GM21717 (cell line): ENCODE data around the gene SPRED3.

ENCODE experiments used
- ATAC-seq: cut with Tn5 transposase; IDR thresholded peaks from one replicate; pipeline ENCODE4 v1.9.1; 2021; ENCODE audit warnings: mild to moderate bottlenecking, moderate library complexity; ENCODE audit not compliant: unreplicated experiment

The SPRED3 gene

GRCh38 chr19:38443458-38443999 is 55.0 kb downstream of the SPRED3 start:
- ATAC-seq: no peak

DNA sequence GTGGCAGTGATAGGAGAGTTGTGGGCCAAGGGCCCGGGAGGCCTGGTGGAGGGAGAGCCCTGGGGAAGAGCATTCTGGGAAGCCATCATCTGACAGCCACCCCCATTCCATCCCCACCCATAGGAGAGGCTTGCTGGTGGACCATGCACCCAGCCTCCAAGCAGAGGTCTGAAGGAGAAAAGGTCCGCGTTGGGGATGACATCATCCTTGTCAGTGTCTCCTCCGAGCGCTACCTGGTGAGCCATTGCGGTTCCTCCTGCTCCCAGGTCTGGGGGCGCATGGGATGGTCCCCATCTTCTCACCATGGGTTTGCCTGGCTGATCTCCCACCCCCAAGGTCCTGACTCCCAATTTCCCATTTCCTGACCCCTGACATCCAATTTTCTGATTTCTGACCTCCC is 55.5 kb downstream of the SPRED3 start:
- ATAC-seq: no peak

GRCh38 chr19:38445362-38445761 is 56.9 kb downstream of the SPRED3 start:
- no peak for ATAC-seq

DNA sequence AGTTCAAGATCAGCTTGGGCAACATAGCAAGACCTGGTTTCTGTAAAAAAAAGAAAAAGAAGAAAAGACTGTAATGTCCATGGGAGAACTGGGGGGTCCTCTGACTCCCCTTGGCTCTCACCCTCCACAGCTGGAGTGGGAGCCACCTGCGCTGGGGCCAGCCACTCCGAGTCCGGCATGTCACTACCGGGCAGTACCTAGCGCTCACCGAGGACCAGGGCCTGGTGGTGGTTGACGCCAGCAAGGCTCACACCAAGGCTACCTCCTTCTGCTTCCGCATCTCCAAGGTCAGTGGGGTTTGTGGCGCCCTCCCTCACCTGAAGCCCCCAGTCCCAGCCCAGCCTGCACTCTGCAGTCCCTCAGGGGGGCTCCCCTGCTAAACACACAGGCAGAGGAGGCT is 59.7 kb downstream of the SPRED3 start:
- no peak for ATAC-seq
